ENCODE results near the gene OGG1.

DNA sequence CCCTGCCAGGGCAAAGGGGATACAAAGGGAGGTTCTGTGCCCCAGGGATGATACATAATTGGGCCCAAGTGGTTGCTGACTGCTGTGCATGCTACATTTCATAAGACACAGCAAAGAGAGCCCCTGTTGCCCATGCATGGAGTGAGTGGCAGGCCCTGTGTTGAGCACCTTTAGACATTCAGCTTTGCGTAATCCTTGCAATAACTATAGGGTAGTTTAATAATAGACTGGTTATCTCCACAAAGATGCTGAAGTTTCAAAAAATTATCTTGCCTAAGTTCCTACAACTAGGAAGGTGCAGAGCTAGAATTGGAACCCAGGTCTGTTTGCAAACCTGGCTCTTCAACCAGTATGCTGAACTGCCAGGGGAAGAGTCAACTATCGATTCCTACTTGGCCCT lies 1.7 kb upstream of the OGG1 start:
- TF ChIP-seq ZFP37 (tag by site-specific recombination; IDR thresholded peaks at IDR 0.05) (no peak), YY1 (tag by site-specific recombination; IDR thresholded peaks at IDR 0.05) (no peak), ZXDB (tag by site-specific recombination; IDR thresholded peaks at IDR 0.05) (no peak), ZNF23 (tag by site-specific recombination; IDR thresholded peaks at IDR 0.05; ENCODE audit: borderline replicate concordance) (no peak), ZNF670 (tag by site-specific recombination; IDR thresholded peaks at IDR 0.05; ENCODE audit: low read depth) (no peak), ZNF423 (tag by site-specific recombination; IDR thresholded peaks at IDR 0.05) (no peak), ZNF548 (tag by site-specific recombination; IDR thresholded peaks at IDR 0.05) (no peak), ZNF24 (tag by site-specific recombination; IDR thresholded peaks at IDR 0.05) (no peak), ZNF837 (tag by site-specific recombination; IDR thresholded peaks at IDR 0.05) (no peak), ZNF768 (tag by site-specific recombination; IDR thresholded peaks at IDR 0.05) (no peak)
- TF ChIP-seq, protein P1, sequence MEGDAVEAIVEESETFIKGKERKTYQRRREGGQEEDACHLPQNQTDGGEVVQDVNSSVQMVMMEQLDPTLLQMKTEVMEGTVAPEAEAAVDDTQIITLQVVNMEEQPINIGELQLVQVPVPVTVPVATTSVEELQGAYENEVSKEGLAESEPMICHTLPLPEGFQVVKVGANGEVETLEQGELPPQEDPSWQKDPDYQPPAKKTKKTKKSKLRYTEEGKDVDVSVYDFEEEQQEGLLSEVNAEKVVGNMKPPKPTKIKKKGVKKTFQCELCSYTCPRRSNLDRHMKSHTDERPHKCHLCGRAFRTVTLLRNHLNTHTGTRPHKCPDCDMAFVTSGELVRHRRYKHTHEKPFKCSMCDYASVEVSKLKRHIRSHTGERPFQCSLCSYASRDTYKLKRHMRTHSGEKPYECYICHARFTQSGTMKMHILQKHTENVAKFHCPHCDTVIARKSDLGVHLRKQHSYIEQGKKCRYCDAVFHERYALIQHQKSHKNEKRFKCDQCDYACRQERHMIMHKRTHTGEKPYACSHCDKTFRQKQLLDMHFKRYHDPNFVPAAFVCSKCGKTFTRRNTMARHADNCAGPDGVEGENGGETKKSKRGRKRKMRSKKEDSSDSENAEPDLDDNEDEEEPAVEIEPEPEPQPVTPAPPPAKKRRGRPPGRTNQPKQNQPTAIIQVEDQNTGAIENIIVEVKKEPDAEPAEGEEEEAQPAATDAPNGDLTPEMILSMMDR (tag by site-specific recombination; IDR thresholded peaks at IDR 0.05): no peak

All from HEK293 (cell line).